Esophagus (tissue), 2 donors: Measurements from ENCODE around the gene AMD1. TPM values are rescaled to one million over a fixed set of nuclear protein-coding genes. Genes with fewer than 3 reads are reported as not detected.
A peak's percentile ranks its signal among the peaks of the same experiment; 100 is the strongest.

Source experiments
- H3K27ac ChIP-seq, 2 donors: one replicate each; pipeline ENCODE4 v1.5.1; 2013; ENCODE audit warnings: low read depth in 2 of 2, mild to moderate bottlenecking in 2 of 2, inconsistent platforms in 1 of 2, low read length in 1 of 2, moderate library complexity in 1 of 2
- H3K27me3 ChIP-seq, 2 donors: one replicate each; pipeline ENCODE4 v1.6.1; 2013; ENCODE audit warnings: low read length in 2 of 2, control low read depth in 1 of 2, mild to moderate bottlenecking in 1 of 2; ENCODE audit not compliant: insufficient read depth in 2 of 2, control insufficient read depth in 1 of 2
- H3K36me3 ChIP-seq, 2 donors: one replicate each; pipeline ENCODE4 v1.6.1; 2013; ENCODE audit warnings: low read length in 1 of 2; ENCODE audit not compliant: control insufficient read depth in 2 of 2, insufficient read depth in 2 of 2
- H3K4me1 ChIP-seq, 2 donors: one replicate each; pipeline ENCODE4 v1.6.1; 2013; ENCODE audit warnings: low read length in 1 of 2; ENCODE audit not compliant: control insufficient read depth in 2 of 2, insufficient read depth in 2 of 2
- H3K4me3 ChIP-seq, 2 donors: one replicate each; pipeline ENCODE4 v1.5.1; 2013; ENCODE audit warnings: low read length in 2 of 2, mild to moderate bottlenecking in 2 of 2, low read depth in 1 of 2, moderate library complexity in 1 of 2
- H3K9me3 ChIP-seq, 2 donors: one replicate each; pipeline ENCODE4 v1.6.1; 2013; ENCODE audit warnings: mild to moderate bottlenecking in 2 of 2, low read depth in 1 of 2, low read length in 1 of 2, moderate library complexity in 1 of 2; ENCODE audit not compliant: control insufficient read depth in 2 of 2, insufficient read depth in 1 of 2
- WGBS, 2 donors: extraction: QIAGEN DNeasy Blood & Tissue Kit; methylation state at CpG; one replicate each; pipeline ENCODE4 v1.1.7; 2013; 5-methylcytosine and 5-hydroxymethylcytosine counted together
- polyA plus RNA-seq, 2 donors: library from polyadenylated mRNA; stranded (reverse); fragments of 200-250 nt; gene quantifications; one replicate each; pipeline ENCODE4 v1.2.3, GENCODE V29; 2013
- donor health status: healthy with polysubstance abuse.
- donor health status: Bipolar disorder and iron deficiency.

AMD1 gene
- polyA plus RNA-seq, 2 donors, result 23.1 to 52.4 TPM

DNA sequence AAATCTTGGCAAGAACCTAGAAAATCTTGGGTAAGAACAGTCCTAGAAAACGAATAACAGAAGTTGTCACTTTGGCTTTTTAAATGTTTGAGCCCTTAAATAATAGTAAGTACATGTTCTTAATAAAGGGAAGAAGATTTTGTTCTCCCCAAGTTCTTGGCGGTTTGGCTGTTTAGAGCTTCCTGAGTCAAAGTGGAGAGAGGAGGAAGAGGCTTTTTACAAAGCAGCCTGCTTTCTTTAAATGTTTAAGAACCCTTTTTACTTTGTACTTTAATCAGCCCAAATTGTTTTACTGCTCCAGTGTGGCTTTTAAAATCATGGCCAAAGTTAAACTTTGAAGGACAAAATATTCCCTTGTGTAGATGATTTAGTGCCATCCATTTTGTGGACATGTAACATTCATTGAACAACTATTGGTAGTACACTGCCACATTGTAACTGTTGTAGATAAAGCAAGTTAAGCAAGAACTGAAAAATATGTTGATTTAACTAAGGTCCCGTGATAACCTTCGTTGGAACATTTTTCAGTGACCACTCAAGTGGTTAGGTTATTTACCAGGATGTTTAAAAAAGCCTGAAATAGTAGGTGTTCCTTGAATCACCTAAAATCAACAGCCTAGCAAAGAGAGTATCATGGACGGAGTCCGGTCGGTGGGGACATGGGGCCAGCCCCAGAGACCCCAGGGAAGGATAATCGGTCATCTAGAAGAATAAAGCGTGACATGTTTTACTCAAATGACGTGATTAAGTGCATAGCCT, 2.4 kb downstream of the AMD1 start:
- WGBS, 2 donors, result 29 to 39% methylated on average over 10 of the region's 10 CpGs
- Histone ChIP-seq H3K4me3 (peak overlapping the region in 1 of 2 donors; percentile 93), H3K4me1 (no peaks in the 10 kb centered on the region), H3K27ac (peak overlapping the region; percentile 28 to 75), H3K36me3 (no peaks in the 10 kb centered on the region), H3K9me3 (no peaks in the 10 kb centered on the region), H3K27me3 (no peaks in the 10 kb centered on the region)

DNA sequence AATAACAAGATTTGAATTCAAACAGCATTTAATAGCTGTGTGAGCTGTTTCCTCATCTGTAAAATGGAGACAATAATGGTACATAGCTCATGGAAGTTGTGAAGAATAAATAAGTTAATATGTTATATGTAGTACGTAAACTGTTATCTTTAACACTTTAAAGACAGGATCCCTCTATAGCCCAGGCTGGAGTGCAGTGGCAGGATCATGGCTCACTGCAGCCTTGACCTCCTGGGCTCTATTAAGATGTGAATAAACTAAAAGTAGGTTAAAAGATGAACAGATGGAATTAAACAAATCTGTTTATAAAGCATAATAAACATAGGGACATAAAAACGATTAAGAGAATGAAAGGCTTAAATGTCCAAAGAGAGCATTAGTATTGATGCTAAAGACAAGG, 3.0 kb downstream of the AMD1 start:
- no peaks in the 10 kb centered on the region for H3K4me1 ChIP-seq
- no peaks in the 10 kb centered on the region for H3K27me3 ChIP-seq
- peak overlapping the region in 1 of 2 donors; percentile 93 for H3K4me3 ChIP-seq
- H3K36me3 ChIP-seq, result no peaks in the 10 kb centered on the region
- WGBS, 2 donors, result 28 to 41% methylated on average over 2 of the region's 2 CpGs
- H3K27ac ChIP-seq, result no peak overlapping the region
- H3K9me3 ChIP-seq, result no peaks in the 10 kb centered on the region

DNA sequence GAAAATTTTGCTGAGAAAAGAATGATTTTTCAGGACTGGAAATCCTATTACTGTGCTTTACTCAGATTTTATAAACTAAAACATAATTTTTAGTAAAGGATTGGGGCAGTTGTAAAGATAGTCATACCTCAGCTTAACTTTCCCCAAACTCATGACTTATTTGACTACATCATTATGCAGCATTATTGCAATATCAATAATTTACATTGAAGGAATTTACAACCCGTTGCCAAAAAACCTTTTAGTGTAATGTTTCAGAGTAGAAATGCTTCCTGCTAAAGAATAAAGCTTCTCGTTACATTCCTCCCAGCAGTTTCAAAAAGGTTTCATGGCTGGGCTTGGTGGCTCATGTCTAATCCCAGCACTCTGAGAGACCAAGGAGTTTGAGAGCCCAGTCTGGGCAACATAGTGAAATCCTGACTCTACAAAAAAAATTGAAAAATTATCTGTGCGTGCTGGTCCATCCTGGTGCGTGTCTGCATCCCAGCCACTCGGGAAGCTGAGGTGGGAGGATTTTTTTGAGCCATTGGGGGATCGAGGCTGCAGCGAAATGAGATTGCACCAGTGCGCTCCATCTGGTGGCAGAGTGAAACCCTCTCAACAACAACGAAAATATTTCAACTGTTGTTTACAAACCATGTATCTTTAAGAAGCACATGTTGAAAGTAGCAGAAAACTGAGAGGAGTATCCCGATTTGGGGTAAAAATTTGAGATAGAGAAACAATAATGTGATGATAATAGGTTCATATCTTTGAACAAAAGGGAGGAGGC, 4.4 kb downstream of the AMD1 start:
- Histone ChIP-seq H3K27ac (peak overlapping the region in 1 of 2 donors; percentile 34), H3K4me3 (no peak overlapping the region), H3K27me3 (no peaks in the 10 kb centered on the region), H3K36me3 (no peaks in the 10 kb centered on the region), H3K9me3 (no peaks in the 10 kb centered on the region), H3K4me1 (no peaks in the 10 kb centered on the region)
- WGBS, 2 donors, result 24 to 44% methylated on average over 10 of the region's 10 CpGs

DNA sequence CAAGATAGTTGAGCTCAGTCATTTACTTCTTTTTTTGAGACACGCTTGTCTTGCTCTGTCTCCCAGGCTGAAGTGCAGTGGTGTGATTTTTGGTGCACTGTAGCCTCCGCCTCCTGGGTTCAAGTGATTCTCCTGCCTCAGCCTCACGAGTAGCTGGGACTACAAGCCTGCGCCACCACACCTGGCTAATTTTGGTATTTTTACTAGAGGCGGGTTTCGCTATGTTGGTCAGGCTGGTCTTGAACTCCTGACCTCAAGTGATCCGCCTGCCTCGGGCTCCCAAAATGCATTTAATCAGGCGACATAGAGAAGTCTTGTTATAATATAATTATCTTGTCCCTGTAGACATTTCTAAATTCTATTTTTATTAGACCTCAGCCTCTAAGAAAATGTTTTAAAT, 6.1 kb downstream of the AMD1 start:
- Histone ChIP-seq H3K4me3 (no peak overlapping the region), H3K27me3 (no peaks in the 10 kb centered on the region), H3K27ac (no peak overlapping the region), H3K36me3 (no peaks in the 10 kb centered on the region), H3K9me3 (no peaks in the 10 kb centered on the region), H3K4me1 (peaks cover 0 to 2% of the 10 kb centered on the region in 2 donors)
- 86% methylated on average over 9 of the region's 9 CpGs for WGBS, 2 donors

DNA sequence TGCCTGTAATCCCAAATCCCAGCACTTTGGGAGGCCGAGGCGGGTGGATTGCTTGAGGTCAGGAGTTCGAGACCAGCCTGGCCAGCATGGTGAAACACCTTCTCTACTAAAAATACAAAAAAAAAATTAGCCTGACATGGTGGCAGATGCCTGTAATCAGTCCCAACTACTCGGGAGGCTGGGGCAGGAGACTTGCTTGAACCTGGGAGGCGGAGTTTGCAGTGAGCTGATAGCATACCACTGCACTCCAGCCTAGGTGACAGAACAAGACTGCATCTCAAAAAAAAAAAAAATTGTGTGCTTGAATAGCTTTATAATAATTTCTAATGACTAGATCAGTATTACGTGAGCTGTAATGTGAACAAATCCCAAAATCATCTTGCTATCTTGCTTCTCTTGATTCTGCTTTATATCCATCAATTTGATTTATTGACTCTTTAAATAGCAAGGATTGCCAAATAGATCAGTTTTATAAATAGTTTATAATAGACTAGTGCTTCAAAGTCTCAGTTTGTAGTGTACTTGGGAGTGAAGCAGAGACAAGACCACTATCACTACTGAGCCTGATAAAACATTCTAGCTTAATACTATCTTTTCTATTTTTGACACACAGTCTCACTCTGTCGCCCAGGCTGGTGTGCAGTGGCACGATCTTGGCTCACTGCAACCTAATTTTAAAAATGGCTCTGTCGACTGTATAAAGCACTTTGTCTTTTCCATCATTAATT, 7.1 kb downstream of the AMD1 start:
- Histone ChIP-seq H3K4me1 (peaks cover 0 to 4% of the 10 kb centered on the region in 2 donors), H3K36me3 (no peaks in the 10 kb centered on the region), H3K9me3 (no peaks in the 10 kb centered on the region), H3K4me3 (no peak overlapping the region), H3K27ac (peak overlapping the region in 1 of 2 donors; percentile 22), H3K27me3 (no peaks in the 10 kb centered on the region)
- 62 to 70% methylated on average over 9 of the region's 9 CpGs for WGBS, 2 donors

DNA sequence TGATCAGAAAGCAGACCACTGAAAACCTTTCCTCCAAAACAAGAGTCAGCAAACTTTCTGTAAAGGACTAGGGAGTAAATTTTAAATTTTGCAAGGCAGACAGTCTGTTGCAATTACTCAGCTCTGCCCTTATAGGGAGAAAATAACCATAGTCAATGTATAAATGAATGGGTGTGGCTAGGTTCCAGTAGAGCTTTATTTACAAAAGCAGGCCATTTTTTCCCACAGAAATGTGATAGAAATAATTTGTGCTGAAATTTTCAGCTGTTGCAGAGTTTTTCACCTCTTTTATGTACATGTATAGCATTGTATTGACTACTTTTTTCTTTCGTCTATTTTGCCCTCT, 7.7 kb downstream of the AMD1 start:
- peaks cover 0 to 4% of the 10 kb centered on the region in 2 donors for H3K4me1 ChIP-seq
- no peak overlapping the region for H3K27ac ChIP-seq
- H3K9me3 ChIP-seq, result no peaks in the 10 kb centered on the region
- H3K4me3 ChIP-seq, result no peak overlapping the region
- H3K27me3 ChIP-seq, result no peaks in the 10 kb centered on the region
- no peaks in the 10 kb centered on the region for H3K36me3 ChIP-seq
- 45 to 63% methylated on average over 1 of the region's 1 CpG for WGBS, 2 donors

DNA sequence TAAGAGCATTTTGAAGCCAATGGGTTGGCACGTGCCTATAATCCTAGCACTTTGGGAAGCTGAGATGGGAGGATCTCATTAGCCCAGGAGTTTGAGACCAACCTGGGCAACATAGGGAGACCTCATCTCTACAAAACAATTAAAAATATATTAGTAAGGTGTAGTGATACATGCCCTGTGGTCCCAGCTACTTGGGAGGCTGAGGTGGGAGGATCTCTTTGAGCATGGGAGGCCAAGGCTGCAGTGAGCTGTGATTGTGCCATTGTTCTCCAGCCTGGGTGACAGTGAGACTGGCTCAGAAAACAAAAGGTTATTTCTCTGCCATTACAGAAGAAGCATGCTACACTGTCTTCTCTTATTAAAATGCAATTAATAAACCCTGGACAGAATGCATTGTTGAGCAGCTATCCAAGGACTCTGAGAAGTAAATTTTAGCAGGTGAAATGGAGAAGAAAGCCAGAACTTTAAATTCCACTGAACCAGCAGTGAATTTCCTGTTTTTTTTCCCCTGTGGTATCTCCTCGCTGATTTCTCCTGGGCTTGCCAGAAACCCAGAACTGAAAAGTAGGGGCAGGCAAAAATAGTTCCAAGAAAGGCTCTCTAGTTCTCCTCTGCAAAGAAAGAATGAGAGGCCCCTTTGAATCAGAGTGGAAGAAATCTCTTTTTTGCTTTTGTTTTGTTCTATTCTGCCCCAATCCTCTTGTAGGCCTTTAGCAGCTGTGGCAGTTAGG, 8.4 kb downstream of the AMD1 start:
- H3K4me1 ChIP-seq, result peaks cover 0 to 4% of the 10 kb centered on the region in 2 donors
- no peak overlapping the region for H3K27ac ChIP-seq
- H3K27me3 ChIP-seq, result no peaks in the 10 kb centered on the region
- H3K9me3 ChIP-seq, result no peaks in the 10 kb centered on the region
- H3K4me3 ChIP-seq, result no peak overlapping the region
- H3K36me3 ChIP-seq, result no peaks in the 10 kb centered on the region
- WGBS, 2 donors, result 65% methylated on average over 2 of the region's 2 CpGs

DNA sequence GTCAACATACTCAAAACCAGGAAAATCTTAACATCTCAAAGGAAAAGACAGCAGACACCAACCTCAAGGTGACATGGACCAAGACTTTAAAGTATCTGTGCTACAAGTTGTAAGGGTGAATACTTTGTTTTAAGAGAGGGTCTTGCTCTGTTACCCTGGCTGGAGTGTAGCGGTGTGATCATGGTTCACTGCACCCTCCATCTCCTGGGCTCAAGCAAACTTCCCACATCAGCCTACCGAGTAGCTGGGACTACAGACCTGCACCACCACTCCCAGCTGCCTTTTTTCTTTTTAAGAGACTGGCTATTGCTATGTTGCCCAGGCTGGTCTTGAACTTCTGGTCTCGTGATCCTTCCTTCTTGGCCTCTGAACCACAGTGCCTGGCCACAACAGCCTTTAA, 9.7 kb downstream of the AMD1 start:
- H3K27me3 ChIP-seq, result no peaks in the 10 kb centered on the region
- peaks cover 0 to 4% of the 10 kb centered on the region in 2 donors for H3K4me1 ChIP-seq
- 89 to 90% methylated on average over 3 of the region's 3 CpGs for WGBS, 2 donors

DNA sequence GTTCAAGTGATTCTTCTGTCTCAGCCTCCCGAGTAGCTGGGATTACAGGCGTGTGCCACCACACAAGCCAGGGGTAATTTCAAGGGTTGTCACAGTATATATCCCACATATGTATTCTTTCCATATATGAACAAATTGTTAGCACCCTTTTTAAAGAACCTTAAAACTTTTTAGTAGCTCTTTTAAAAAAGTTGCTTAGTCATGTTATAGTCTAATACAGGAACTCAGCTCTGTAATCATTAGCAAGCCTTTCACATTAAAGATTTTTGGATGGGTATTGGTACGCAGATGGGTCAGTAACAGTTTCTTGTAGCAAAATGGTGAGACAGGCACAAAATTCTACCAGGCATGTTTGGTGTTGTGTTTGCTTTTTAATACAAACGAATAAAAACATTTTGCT, 10.9 kb downstream of the AMD1 start:
- H3K4me1 ChIP-seq, result peaks cover 0 to 4% of the 10 kb centered on the region in 2 donors
- H3K4me3 ChIP-seq, result no peak overlapping the region
- WGBS, 2 donors, result 87 to 91% methylated on average over 4 of the region's 4 CpGs
- H3K36me3 ChIP-seq, result no peaks in the 10 kb centered on the region
- no peaks in the 10 kb centered on the region for H3K27me3 ChIP-seq
- no peaks in the 10 kb centered on the region for H3K9me3 ChIP-seq
- H3K27ac ChIP-seq, result no peak overlapping the region

More for the DNA sequence above, 9.7 kb downstream of the AMD1 start:
- Histone ChIP-seq H3K27ac (no peak overlapping the region), H3K9me3 (no peaks in the 10 kb centered on the region), H3K36me3 (no peaks in the 10 kb centered on the region), H3K4me3 (no peak overlapping the region)
